Left ventricle myocardium inferior (tissue), 1 donor: ENCODE results near the gene TACO1. TPM values are rescaled to one million over a fixed set of nuclear protein-coding genes. Genes with fewer than 3 reads are reported as not detected.

Experiments
- DNase-seq: peaks from one replicate; pipeline ENCODE4 v3.0.0-alpha.2; 2020
- H3K27ac ChIP-seq: fragments of 200-600 bp; replicated peaks from 2 replicates; pipeline ENCODE4 v1.8.0; 2021
- H3K27me3 ChIP-seq: fragments of 200-600 bp; 2 replicates; pipeline ENCODE4 v1.8.0; 2021; ENCODE audit warnings: low read depth
- H3K36me3 ChIP-seq: fragments of 200-600 bp; 2 replicates; pipeline ENCODE4 v1.8.0; 2021
- H3K4me1 ChIP-seq: fragments of 200-600 bp; 2 replicates; pipeline ENCODE4 v1.8.0; 2021
- H3K4me3 ChIP-seq: fragments of 200-600 bp; 2 replicates; pipeline ENCODE4 v1.8.0; 2021; ENCODE audit warnings: mild to moderate bottlenecking, moderate library complexity
- H3K9me3 ChIP-seq: fragments of 200-600 bp; replicated peaks from 2 replicates; pipeline ENCODE4 v1.8.0; 2021
- intact Hi-C: fragments of 100-400 bp; cut with micrococcal nuclease; formaldehyde crosslinking; loops from one replicate; pipeline ENCODE4 v1.11.0; 2022
- long read RNA-seq: library from polyadenylated mRNA; unstranded; transcript quantifications from one replicate; pipeline ENCODE4 v2.0.0, GENCODE V29; 2021
- total RNA-seq: library from RNA; stranded (reverse); fragmentation: NEBNext Ultra II Directional; extraction: Animal tissue kit (Norgen Biotek cat#: 25700); gene quantifications from one replicate; pipeline ENCODE4 v1.2.1, GENCODE V29; 2021
- TF ChIP-seq, protein P1 (sequence below): fragments of 200-600 bp; IDR thresholded peaks from 2 replicates; pipeline ENCODE4 v1.8.0; 2021; ENCODE audit warnings: antibody characterized with exemption, mild to moderate bottlenecking, borderline replicate concordance
- donor health status: DM: no; HTN: yes; CAD: no; lungs with severe emphysema.

The TACO1 gene
- total RNA-seq: 44.7 TPM
- long read RNA-seq, transcript TACO1-201 (5 exons, 1,469 nt): major isoform, 61 of 64 reads
- long read RNA-seq, partial matches to known transcripts: 0 of 64 reads
- long read RNA-seq, other reads (novel, unspliced or antisense): 3 of 64 reads

DNA sequence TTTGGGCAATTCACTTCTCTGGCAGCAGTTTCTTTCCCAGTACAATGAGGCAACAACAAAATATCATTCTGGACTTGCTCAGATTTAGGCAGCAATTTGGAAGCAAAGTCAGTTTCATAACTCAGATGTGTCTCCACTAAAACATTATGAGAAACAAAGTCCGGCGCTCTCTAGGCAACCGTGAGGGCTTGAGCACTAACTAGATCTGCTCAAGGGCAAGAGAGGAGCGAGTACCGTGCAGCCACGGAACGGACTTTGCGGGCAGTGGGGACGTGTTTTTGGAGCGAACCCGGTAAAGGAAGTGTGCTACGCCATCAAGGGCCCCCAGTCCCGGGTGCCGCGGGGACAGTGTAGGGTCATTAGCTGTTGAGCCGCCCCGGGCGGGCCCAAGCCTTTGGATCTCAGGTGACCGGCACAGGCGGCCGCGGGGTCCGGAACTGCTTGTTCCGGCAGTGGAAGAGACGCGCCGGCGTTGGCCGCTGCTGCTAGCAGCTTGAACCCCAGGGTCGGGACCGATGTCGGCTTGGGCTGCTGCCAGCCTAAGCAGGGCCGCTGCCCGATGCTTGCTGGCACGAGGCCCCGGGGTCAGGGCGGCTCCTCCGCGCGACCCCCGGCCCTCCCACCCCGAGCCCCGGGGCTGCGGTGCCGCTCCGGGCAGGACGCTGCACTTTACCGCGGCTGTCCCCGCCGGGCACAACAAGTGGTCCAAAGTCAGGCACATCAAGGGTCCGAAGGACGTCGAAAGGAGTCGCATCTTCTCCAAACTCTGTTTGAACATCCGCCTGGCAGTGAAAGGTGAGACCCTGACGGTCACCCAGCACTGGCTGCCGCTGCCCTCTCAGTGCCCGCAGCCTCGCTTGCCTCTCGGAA lies at the start of gene TACO1:
TSS of gene TACO1 (plus strand) at position 327 of the 870 bp plus-strand sequence. CDS start at position 516, 189 bp downstream.
- TF ChIP-seq, protein P1, sequence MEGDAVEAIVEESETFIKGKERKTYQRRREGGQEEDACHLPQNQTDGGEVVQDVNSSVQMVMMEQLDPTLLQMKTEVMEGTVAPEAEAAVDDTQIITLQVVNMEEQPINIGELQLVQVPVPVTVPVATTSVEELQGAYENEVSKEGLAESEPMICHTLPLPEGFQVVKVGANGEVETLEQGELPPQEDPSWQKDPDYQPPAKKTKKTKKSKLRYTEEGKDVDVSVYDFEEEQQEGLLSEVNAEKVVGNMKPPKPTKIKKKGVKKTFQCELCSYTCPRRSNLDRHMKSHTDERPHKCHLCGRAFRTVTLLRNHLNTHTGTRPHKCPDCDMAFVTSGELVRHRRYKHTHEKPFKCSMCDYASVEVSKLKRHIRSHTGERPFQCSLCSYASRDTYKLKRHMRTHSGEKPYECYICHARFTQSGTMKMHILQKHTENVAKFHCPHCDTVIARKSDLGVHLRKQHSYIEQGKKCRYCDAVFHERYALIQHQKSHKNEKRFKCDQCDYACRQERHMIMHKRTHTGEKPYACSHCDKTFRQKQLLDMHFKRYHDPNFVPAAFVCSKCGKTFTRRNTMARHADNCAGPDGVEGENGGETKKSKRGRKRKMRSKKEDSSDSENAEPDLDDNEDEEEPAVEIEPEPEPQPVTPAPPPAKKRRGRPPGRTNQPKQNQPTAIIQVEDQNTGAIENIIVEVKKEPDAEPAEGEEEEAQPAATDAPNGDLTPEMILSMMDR: no peak
- peak; percentile 84 for DNase-seq
- H3K36me3 ChIP-seq: peaks cover 30% of the 10 kb centered on the region
- peak within 1 kb of the TSS; percentile 94 for H3K27ac ChIP-seq
- peaks cover 27% of the 10 kb centered on the region for H3K4me1 ChIP-seq
- no peaks in the 10 kb centered on the region for H3K9me3 ChIP-seq
- intact Hi-C loops: no loop called here
- H3K27me3 ChIP-seq: no peaks in the 10 kb centered on the region
- peak within 1 kb of the TSS; percentile 94 for H3K4me3 ChIP-seq

DNA sequence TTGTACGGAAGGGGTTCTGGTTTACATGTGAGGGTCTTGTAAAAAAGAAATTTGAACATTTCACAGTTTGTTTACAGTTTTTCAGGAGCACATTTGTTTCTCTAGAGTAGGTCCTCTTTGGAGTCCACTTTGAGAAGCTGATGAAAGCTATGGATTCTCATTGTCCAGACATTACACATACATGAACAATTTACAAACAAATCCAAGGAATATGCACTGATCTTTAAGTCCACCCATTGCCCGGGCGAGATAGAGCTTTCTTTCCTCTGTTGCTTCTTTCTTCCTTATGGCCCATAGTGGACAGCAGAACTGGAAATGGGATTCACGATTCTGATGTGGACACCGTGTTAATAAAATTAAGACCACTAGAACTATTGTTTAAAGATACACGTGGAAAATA lies 48.5 kb upstream of the TACO1 start:
- Histone ChIP-seq H3K4me3 (peak overlapping the region; percentile 96), H3K4me1 (peaks cover 71% of the 10 kb centered on the region), H3K36me3 (no peaks in the 10 kb centered on the region), H3K9me3 (no peaks in the 10 kb centered on the region), H3K27me3 (no peaks in the 10 kb centered on the region), H3K27ac (no peak overlapping the region)
- no peak for DNase-seq
- intact Hi-C loops: no loop called here
- TF ChIP-seq, protein P1: no peak

DNA sequence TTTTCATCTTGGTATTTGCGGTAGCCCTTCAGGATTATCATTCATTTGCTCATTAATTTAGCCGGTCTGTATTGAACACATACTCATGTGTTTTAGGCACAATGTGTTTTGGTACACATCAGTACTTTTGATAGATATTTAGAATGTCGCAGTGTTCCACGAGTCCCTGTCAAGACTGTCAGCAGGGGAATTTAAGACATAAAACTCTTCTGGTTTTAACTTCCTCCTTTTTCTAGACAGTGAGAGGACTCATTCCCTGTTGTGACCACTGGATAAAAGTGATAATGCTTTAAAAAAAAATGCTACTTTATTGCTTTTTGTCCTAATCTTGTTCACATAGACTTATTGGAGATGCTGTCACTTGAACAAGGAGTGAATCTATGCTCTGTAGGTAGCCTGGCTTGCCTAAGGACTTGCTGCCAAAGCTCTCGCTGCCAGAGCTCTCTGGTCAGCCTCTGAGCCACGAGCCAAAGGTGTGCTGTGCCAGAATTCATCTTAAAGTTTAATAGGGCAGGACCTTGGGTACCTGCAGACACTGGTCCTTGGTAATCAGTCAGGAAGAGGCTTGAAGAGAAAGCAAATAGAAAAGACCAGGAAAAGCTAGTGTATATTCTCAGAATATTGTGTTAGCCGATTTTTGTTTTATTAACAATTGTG lies 45.1 kb upstream of the TACO1 start:
- peaks cover 58% of the 10 kb centered on the region for H3K4me1 ChIP-seq
- TF ChIP-seq, protein P1: no peak
- no peak for DNase-seq
- H3K9me3 ChIP-seq: no peaks in the 10 kb centered on the region
- intact Hi-C loops: no loop called here
- no peaks in the 10 kb centered on the region for H3K27me3 ChIP-seq
- H3K36me3 ChIP-seq: no peaks in the 10 kb centered on the region
- no peak overlapping the region for H3K27ac ChIP-seq
- H3K4me3 ChIP-seq: no peak overlapping the region

DNA sequence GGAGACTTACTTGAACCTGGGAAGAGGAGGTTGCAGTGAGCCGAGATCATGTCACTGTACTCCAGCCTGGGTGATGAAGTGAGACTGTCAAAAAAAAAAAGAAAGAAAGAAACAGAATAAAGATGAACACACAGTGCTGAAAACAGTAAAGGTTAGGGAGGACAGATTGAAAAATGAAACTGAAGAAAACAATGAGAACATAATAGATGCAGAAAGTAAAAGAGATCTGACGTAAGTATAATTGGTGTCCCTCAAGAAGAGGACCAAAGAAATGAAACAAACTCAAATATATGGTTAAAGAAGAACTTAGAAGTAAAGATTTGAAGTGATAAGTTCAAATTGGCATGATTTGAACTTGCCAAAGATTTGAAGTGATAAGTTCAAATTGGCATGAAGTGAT lies 43.3 kb upstream of the TACO1 start:
- Histone ChIP-seq H3K4me1 (peaks cover 50% of the 10 kb centered on the region), H3K4me3 (no peak overlapping the region), H3K27ac (no peak overlapping the region), H3K36me3 (no peaks in the 10 kb centered on the region), H3K9me3 (no peaks in the 10 kb centered on the region), H3K27me3 (no peaks in the 10 kb centered on the region)
- intact Hi-C loops: no loop called here
- TF ChIP-seq, protein P1: no peak
- no peak for DNase-seq

DNA sequence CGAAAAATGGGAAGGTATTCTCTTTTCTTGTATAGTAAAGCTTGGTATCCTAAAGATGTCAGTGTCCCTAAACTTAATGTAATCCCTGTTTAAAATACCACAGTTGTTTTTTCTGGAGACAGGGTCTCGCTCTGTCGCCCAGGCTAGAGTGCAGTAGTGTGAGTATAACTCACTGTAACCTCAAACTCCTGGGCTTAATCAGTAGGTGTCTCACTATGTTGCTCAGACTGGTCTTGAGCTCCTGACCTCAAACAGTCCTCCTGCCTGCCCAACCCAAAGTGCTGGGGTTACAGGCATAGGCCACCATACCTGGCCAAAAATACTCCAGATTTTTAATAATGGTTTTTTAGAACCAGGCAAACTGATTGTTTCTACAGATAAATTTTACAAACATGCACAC lies 42.3 kb upstream of the TACO1 start:
- TF ChIP-seq, protein P1: no peak
- Histone ChIP-seq H3K4me3 (no peak overlapping the region), H3K36me3 (no peaks in the 10 kb centered on the region), H3K27me3 (no peaks in the 10 kb centered on the region), H3K27ac (no peak overlapping the region), H3K4me1 (peaks cover 46% of the 10 kb centered on the region), H3K9me3 (no peaks in the 10 kb centered on the region)
- intact Hi-C loops: no loop called here
- DNase-seq: no peak
